GM11168 (cell line): ENCODE results near the gene PTPRN2.

Experiments
- in situ Hi-C: fragments of 300-500 bp; cut with MboI; formaldehyde crosslinking; loops from one replicate; pipeline ENCODE4 v1.12.0; 2022; ENCODE audit warnings: low sequenced_read_pairs; ENCODE audit not compliant: unreplicated experiment

PTPRN2 gene

DNA sequence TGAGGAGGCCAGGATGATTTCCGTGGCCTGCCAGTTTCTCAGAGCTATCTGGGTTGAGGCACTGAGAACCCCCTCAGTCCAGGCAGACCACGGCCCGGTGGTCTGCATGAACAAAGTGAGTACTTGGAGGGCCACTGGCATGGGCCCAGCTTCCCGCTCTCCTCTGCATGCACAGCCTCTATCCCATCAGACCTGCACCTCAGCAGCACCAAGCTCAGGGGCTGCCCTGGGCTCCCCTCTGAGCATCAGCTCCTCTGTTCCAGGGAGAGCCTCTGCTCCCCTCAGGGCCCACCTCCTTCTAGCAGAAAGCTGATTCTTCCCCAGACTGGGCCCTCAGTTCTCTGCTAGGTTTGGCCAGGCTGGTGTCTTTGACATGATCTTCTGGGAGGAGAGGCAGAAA lies 780.9 kb downstream of the PTPRN2 start:
- in situ Hi-C loops: no loop called here

GRCh38 chr7:157805713-157806112 lies 781.9 kb downstream of the PTPRN2 start:
- in situ Hi-C loops: no loop called here

GRCh38 chr7:157803906-157804305 lies 783.7 kb downstream of the PTPRN2 start:
- in situ Hi-C loops: no loop called here

GRCh38 chr7:157801971-157802675 lies 785.5 kb downstream of the PTPRN2 start:
- in situ Hi-C loops: no loop called here

DNA sequence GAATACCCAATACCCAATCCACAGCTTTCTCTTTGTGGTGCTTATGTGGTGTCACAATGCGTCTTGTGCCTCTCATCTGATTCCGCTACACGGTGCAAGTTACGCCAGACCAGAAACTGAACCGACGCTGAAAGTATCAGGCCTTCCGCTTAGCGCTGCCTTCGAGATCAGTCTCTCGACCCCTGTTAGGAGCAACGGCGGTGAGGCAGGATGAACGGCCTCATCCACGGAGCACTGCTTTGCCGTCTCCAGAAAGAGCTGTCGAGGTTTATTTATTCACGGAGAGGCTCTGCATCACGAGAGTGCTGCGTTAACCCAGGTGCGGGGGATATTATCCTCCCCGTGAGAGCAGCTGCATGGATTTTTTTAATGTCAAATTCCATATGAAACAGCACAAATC lies 786.5 kb downstream of the PTPRN2 start:
- in situ Hi-C loops: no loop called here

DNA sequence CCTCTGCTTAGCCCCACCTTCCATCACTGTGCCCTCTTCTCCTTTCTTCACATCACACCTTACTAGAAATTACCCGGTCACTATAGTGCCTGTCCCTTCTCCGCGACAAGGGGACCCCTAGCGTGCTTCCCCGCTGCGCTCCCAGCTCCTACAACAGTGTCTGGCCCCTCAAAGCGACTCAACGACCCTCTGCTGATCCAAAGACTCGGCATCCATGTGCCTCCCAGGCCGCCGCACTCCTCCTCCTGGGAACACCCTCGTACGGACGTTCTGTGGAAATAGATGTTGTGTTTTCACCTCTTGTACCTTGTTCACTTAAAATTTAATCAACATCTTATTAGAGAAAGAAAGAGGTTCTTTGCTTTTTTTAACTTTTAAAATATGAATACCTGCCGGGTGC lies 787.3 kb downstream of the PTPRN2 start:
- in situ Hi-C loops: no loop called here

DNA sequence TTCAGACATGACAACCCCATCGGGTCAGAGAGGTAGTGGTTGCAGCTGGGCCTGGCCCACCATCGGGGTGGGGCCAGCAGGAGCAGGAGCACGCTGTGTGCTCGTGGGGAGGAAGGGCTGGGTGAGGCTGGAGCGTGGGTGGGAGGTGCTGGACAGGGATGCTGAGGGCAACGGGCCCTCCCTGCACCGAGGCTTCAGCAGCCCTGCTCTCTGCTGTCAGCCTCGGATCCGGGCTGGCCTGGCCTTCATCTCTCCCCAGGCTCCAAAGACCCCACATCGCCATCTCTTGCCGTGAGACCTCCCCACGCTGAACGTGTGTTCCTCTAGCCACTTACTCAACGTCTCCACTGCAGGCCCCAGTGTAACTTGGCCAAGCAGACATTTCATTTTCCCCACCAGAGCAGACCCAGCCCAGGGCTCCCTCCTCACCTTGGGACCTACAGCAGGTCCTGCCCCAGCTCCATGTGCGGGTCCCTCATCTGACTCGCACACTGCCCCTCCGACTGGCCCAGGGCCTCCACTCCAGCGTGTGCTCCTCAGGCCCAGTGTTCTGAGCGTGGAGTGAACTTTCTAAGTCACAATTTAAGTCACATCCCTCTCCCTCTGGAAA lies 788.4 kb downstream of the PTPRN2 start:
- in situ Hi-C loops: no loop called here

GRCh38 chr7:157797361-157797760 lies 790.3 kb downstream of the PTPRN2 start:
- in situ Hi-C loops: no loop called here

DNA sequence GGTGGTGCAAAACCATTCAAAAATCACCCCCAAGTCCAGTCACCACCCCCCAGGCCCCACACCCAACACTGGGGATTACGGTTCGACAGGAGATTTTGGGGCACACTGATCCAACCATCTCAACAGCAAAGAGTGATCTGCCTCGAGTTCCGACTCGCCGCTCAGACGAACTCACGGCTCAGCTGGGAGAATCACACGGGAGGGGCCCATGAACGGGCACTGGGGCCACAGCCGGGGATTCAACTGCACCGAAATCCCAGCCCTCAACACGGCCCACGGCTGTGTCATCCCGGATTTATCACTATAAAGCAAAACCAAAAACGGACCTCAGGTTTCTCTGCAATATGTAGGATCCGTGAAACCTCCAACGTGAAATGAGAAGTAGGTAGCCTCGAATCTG lies 790.8 kb downstream of the PTPRN2 start:
- in situ Hi-C loops: no loop called here

DNA sequence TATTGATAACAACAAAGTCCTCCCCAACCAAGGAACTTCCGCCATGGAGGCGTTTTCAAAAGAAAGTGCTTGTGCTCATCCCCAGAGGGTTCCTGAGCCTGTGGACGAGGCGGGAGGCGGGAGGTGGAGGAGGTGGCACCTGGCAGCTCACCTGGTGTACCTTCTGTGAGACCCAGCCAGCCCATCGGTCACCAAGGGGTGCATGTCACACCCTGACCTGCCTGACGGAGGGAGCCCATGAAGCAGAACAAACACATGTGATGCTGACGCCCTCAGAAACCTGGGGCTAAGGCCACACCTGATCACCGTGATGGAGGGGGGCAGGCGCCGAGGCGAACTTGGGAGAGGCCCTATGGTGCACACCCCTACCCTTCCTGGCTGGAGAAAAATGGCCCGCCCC lies 792.0 kb downstream of the PTPRN2 start:
- in situ Hi-C loops: no loop called here

DNA sequence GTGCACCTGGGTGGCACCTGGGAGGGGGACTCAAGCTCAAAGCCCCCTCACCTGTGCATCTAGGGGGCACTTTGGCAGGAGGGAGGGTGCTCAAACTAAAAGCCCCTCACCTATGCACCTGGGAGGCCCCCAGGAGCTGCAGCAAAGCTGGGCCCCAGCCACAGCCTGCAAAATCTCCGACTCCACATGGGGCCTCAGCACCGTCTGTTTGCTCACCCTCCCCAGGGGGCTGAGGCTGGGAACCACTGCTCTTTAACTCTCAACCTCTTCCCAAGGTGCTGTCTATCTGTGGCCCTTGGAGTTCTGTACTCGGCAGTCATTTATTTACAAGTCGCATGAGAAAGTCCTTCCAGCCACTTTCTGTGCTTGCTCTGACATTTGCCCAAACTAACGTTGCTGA lies 792.4 kb downstream of the PTPRN2 start:
- in situ Hi-C loops: no loop called here

DNA sequence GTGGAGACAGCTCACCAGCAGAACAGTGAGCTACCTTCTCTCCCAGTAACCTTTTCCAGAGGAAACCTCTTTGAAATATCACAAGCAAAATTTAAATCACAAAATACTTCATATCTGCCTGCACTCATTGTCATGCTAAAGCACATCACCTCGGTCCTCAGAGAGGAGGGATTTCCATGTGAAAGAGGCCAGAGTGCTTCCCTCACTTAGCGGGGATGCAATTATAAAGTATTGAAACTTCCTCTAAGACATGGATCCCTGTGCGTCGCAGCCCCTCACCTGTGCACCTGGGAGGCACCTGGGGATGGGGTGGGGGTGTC lies 792.9 kb downstream of the PTPRN2 start:
- in situ Hi-C loops: no loop called here

DNA sequence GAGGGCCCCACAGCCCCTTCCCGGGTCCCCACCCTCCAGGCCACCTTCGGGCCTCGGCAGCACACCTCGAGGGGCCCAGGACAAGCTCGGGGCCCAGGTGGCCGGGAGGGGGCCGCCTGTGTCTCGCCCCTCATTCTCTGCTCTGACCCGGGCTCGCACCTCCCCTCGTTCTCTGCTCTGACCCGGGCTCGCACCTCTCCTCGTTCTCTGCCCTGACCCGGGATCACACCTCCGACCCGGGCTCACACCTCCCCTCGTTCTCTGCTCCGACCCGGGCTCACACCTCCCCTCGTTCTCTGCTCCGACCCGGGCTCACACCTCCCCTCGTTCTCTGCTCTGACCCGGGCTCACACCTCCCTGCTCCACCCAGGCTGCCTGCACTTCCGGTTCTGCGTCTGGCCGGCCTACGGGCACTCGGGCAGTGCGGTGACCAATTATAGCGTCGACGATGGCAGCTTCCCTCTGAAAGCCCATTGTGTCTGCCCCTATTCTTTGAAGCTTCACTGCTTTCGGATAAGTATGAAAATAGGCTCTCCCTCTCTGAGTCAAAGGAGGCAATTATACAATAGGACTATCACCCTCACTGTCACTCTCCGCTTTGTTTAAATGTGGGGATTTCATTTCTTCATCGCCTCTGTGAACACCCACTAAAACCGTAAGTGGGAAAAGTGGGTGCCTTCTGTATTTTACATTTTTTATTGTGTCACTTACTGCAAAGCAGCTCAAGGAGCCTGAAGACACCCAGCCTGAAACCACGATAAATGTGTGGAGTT lies 793.5 kb downstream of the PTPRN2 start:
- in situ Hi-C loops: no loop called here

DNA sequence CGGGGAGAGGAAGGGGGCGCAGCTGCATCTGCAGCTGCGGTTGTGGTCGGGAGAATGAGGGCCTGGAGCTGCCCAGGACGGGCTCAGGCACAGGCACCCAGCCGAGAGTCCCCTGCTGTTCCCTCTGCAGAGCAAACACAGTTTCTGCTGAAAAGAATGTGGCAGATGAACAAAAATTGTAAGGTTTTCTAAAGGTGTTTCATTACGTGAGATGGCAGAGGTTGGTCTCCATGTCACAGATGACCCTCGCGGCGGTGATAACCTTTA lies 794.6 kb downstream of the PTPRN2 start:
- in situ Hi-C loops: no loop called here

DNA sequence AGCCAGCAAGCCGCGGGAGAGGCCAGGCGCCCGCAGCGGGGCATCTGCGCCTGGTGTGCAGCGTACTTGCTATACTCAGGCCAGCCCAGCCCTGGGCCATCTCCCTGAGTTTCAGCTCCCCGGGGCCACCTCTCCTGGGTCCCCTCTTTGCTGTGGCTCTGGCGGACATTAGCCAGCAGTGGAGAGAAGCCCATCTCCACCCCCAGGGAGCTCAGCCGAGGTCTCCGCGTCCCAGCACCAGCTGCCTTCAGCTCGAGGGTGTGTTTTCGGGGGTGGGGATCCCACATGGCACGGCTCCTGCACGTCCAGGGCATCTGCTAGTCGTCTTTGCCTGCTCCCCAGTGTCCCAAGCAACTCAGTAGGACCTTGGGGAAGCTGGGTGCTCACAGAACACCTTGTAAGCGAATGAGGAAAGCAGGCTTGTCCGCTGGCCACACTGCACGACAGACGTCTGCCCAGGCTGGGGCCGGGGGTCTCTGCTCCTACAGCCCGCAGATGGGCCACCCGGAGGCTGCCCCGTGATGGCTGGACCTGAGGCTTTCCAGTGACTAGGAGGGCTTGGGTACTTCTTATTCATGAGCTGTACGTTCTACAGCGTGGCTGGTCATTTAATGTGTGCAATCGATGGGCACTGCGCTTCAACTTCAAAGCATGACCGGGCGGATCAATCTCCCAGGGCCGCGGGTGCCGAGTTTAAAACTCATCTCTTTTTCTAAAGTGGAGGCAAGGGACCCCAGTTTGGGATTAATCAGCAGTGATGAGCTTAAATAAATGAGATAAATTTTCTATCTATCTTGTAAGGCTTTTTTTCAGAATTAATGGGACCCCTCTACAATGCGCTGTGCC lies 795.2 kb downstream of the PTPRN2 start:
- in situ Hi-C loops: no loop called here

- in situ Hi-C loops: no loop called here
Measured at GRCh38 chr7:157791666-157792065, 796.0 kb downstream of the PTPRN2 start.

GRCh38 chr7:157791261-157791660 lies 796.4 kb downstream of the PTPRN2 start:
- in situ Hi-C loops: no loop called here

DNA sequence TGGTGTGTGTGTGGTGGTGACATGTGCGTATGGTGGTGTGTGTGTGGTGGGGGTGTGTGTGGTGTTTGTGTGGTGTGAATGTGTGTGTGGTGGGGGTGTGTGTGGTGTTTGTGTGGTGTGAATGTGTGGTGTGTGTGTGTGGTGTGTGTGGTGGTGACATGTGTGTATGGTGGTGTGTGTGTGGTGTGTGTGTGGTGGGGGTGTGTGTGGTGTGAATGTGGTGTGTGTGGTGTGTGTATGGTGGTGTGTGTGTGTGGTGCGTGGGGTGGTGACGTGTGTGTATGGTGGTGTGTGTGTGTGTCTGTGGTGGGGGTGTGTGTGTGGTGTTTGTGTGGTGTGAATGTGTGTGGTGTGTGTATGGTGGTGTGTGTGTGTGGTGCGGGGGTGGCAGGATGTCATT lies 797.7 kb downstream of the PTPRN2 start:
- in situ Hi-C loops: no loop called here

DNA sequence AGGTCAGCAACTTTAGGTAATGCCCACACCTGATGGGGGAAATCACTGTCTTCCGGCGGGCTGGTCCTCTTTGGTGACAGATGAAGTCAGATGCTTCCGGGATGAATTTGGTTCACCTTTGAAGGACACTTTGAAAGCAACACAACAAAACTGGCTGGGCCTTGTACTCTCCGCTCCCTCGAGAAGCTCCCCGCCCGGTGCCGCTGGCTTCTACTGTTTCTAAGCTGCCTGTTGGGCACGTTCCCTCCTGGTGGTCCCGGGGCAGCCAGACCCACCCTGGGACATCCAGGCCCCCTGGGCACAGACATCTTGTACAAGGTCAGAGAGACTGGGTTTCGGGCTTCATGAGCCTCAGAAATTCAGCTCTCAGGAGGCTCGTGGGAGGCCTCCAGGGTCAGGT lies 798.5 kb downstream of the PTPRN2 start:
- in situ Hi-C loops: no loop called here

- in situ Hi-C loops: no loop called here
Measured at GRCh38 chr7:157788573-157788972, 799.0 kb downstream of the PTPRN2 start.

GRCh38 chr7:157787275-157787701 lies 800.3 kb downstream of the PTPRN2 start:
- in situ Hi-C loops: no loop called here
